Erythroblast (primary cell): ENCODE results near the gene SLC10A6.

Source experiments
- GATA1 ChIP-seq: IDR thresholded peaks from 2 replicates; pipeline ENCODE4 v1.6.1; 2011; ENCODE audit warnings: low read depth, mild to moderate bottlenecking, control low read depth, low read length, moderate library complexity
- POLR2A ChIP-seq: IDR thresholded peaks from 2 replicates; pipeline ENCODE4 v1.6.1; 2011; ENCODE audit warnings: mild to moderate bottlenecking, low read length

DNA sequence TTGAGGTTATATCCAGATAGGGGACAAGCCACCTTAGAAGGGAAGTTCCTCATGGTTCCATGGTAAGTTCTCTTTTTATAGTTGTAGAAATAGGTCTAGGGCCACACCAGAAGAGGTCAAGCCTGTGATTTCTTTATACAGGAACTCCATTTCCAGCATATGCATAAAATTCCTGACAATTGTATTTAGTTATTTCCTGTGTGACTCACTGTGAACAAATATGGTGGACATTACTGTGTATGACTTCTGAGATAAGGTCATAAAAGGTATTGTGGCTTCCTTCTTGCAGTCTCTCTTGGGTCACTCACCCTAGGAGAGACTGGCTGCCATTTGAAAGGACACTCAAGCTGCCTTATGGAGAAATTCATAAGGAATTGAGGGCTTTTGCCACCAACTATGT, 45.3 kb upstream of the SLC10A6 start:
- TF ChIP-seq POLR2A (no peak), GATA1 (no peak)
